SK-N-SH treated with all-trans-retinoic acid at 6 μM for 48 hours (cell line): ENCODE measurements around the gene MAP4K4.

Experiments
- BACH2 ChIP-seq: fragments of 250-450 bp; sonication (Bioruptor Pico); IDR thresholded peaks from 2 replicates; pipeline ENCODE4 v1.9.0; 2021; ENCODE audit warnings: mild to moderate bottlenecking, borderline replicate concordance
- ESRRG ChIP-seq: fragments of 250-450 bp; sonication (Bioruptor Pico); IDR thresholded peaks from 2 replicates; pipeline ENCODE4 v1.6.1; 2021; ENCODE audit warnings: mild to moderate bottlenecking
- ISL1 ChIP-seq: fragments of 250-450 bp; sonication (Bioruptor Pico); IDR thresholded peaks from 2 replicates; pipeline ENCODE4 v2.1.2; 2022; ENCODE audit warnings: mild to moderate bottlenecking, moderate library complexity
- ZNF565 ChIP-seq: fragments of 450-650 bp; formaldehyde crosslinking; conservative IDR thresholded peaks from 2 replicates; pipeline ENCODE4 v1.5.0; 2020; ENCODE audit warnings: low read depth, mild to moderate bottlenecking, moderate library complexity
- ZNF70 ChIP-seq: fragments of 450-650 bp; formaldehyde crosslinking; IDR thresholded peaks from 2 replicates; pipeline ENCODE4 v1.5.0; 2020; ENCODE audit warnings: mild to moderate bottlenecking, moderate library complexity
- TF ChIP-seq, protein P1 (sequence below): fragments of 250-450 bp; sonication (Bioruptor Pico); IDR thresholded peaks from 2 replicates; pipeline ENCODE4 v1.8.0; 2020; ENCODE audit warnings: mild to moderate bottlenecking, moderate library complexity, borderline replicate concordance

DNA sequence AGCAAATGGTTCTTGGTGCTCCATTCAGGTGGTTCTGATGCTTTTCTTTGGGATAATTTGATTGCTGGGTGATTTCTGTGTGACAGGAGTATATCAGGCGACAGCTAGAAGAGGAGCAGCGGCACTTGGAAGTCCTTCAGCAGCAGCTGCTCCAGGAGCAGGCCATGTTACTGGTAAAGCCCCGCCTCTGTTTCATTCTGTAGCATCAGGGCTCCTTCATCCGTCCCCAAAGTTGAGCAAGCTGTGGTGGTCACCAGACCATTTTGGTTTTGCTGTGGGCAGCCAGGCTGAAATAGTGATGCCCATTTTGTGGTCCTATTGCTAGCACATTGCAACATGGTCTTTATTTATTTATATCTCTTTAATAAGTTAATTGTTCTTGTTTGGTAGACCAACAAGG lies 161.4 kb downstream of the MAP4K4 start:
- TF ChIP-seq BACH2 (CRISPR knock-in tag) = no peak
- TF ChIP-seq ZNF70 (CRISPR knock-in tag) = no peak
- TF ChIP-seq, protein P1, sequence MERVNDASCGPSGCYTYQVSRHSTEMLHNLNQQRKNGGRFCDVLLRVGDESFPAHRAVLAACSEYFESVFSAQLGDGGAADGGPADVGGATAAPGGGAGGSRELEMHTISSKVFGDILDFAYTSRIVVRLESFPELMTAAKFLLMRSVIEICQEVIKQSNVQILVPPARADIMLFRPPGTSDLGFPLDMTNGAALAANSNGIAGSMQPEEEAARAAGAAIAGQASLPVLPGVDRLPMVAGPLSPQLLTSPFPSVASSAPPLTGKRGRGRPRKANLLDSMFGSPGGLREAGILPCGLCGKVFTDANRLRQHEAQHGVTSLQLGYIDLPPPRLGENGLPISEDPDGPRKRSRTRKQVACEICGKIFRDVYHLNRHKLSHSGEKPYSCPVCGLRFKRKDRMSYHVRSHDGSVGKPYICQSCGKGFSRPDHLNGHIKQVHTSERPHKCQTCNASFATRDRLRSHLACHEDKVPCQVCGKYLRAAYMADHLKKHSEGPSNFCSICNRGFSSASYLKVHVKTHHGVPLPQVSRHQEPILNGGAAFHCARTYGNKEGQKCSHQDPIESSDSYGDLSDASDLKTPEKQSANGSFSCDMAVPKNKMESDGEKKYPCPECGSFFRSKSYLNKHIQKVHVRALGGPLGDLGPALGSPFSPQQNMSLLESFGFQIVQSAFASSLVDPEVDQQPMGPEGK (CRISPR knock-in tag) = no peak
- TF ChIP-seq ISL1 (CRISPR knock-in tag) = no peak
- TF ChIP-seq ZNF565 (CRISPR knock-in tag) = no peak
- no peak for TF ChIP-seq ESRRG
